GM23338 (cell line): ENCODE data around the gene P2RX4. TPM values are rescaled to one million over a fixed set of nuclear protein-coding genes. Genes with fewer than 3 reads are reported as not detected.

Source experiments
- ATAC-seq: fragments of 200-7000 bp; cut with Tn5 transposase; 3 replicates; pipeline ENCODE4 v1.9.1; 2020
- DNase-seq: peaks from one replicate; pipeline ENCODE4 v3.0.0-alpha.2; 2015; ENCODE audit warnings: low spot score
- H2AFZ ChIP-seq: fragments of 200-600 bp; sonication (generic); 2 replicates; pipeline ENCODE4 v1.8.0; 2016; ENCODE audit warnings: antibody characterized with exemption, mild to moderate bottlenecking, moderate library complexity
- H3F3A ChIP-seq: fragments of 200-600 bp; sonication (generic); replicated peaks from 2 replicates; pipeline ENCODE4 v1.8.0; 2017; ENCODE audit warnings: antibody characterized with exemption, mixed run types, low read depth
- H3K27ac ChIP-seq: fragments of 200-600 bp; sonication (generic); 2 replicates; pipeline ENCODE4 v1.6.1; 2016; ENCODE audit warnings: low read depth
- H3K27me3 ChIP-seq: fragments of 200-600 bp; sonication (generic); 2 replicates; pipeline ENCODE4 v1.8.0; 2016; ENCODE audit warnings: mild to moderate bottlenecking, mixed run types, moderate library complexity; ENCODE audit not compliant: insufficient read depth
- H3K36me3 ChIP-seq: fragments of 200-600 bp; sonication (generic); 2 replicates; pipeline ENCODE4 v1.8.0; 2016; ENCODE audit warnings: mild to moderate bottlenecking; ENCODE audit not compliant: insufficient read depth
- H3K4me1 ChIP-seq: fragments of 200-600 bp; sonication (generic); 2 replicates; pipeline ENCODE4 v1.8.0; 2016; ENCODE audit warnings: mild to moderate bottlenecking, moderate library complexity; ENCODE audit not compliant: insufficient read depth
- H3K4me2 ChIP-seq: fragments of 200-600 bp; sonication (generic); 2 replicates; pipeline ENCODE4 v1.7.1; 2017; ENCODE audit warnings: mixed run types
- H3K4me3 ChIP-seq: fragments of 200-600 bp; sonication (generic); 2 replicates; pipeline ENCODE4 v1.6.1; 2016; ENCODE audit warnings: mixed run types
- H3K79me2 ChIP-seq: fragments of 200-600 bp; sonication (generic); replicated peaks from 2 replicates; pipeline ENCODE4 v1.8.0; 2017; ENCODE audit warnings: mild to moderate bottlenecking; ENCODE audit not compliant: insufficient read depth
- H3K9me2 ChIP-seq: fragments of 200-600 bp; sonication (generic); 2 replicates; pipeline ENCODE4 v1.8.0; 2017; ENCODE audit not compliant: insufficient read depth
- H4K20me1 ChIP-seq: fragments of 200-600 bp; sonication (generic); replicated peaks from 2 replicates; pipeline ENCODE4 v1.8.0; 2017; ENCODE audit warnings: mild to moderate bottlenecking; ENCODE audit not compliant: insufficient read depth
- H3K27ac Mint-ChIP-seq: 2 replicates; pipeline ENCODE4 v1.8.0; 2020; ENCODE audit warnings: inconsistent platforms, mild to moderate bottlenecking, moderate library complexity, mixed read lengths
- H3K27me3 Mint-ChIP-seq: 3 replicates; pipeline ENCODE4 v1.8.0; 2022; ENCODE audit warnings: low read depth, mild to moderate bottlenecking, moderate library complexity, mixed read lengths, inconsistent platforms; ENCODE audit not compliant: insufficient read depth, poor library complexity
- H3K36me3 Mint-ChIP-seq: 3 replicates; pipeline ENCODE4 v1.8.0; 2021; ENCODE audit warnings: low read depth, mild to moderate bottlenecking, inconsistent platforms, moderate library complexity, mixed read lengths
- H3K4me1 Mint-ChIP-seq: 3 replicates; pipeline ENCODE4 v1.8.0; 2020; ENCODE audit warnings: mild to moderate bottlenecking, inconsistent platforms, mixed read lengths
- H3K4me3 Mint-ChIP-seq: 3 replicates; pipeline ENCODE4 v1.8.0; 2021; ENCODE audit warnings: moderate library complexity, mild to moderate bottlenecking, inconsistent platforms, mixed read lengths
- H3K9me3 Mint-ChIP-seq: 3 replicates; pipeline ENCODE4 v1.8.0; 2020; ENCODE audit warnings: moderate library complexity, mild to moderate bottlenecking, inconsistent platforms, mixed read lengths
- CREB1 ChIP-seq: fragments of 250-450 bp; sonication (Bioruptor Pico); IDR thresholded peaks from 2 replicates; pipeline ENCODE4 v1.5.0; 2020; ENCODE audit warnings: low read depth, mild to moderate bottlenecking, moderate library complexity
- EZH2 ChIP-seq: fragments of 200-600 bp; sonication (generic); IDR thresholded peaks from one replicate; pipeline ENCODE4 v1.8.0; 2017; ENCODE audit warnings: antibody characterized with exemption, mild to moderate bottlenecking, low read depth; ENCODE audit not compliant: unreplicated experiment
- EZH2phosphoT487 ChIP-seq: fragments of 200-600 bp; sonication (generic); IDR thresholded peaks from one replicate; pipeline ENCODE4 v1.8.1; 2018; ENCODE audit warnings: antibody characterized with exemption; ENCODE audit not compliant: unreplicated experiment
- JUNB ChIP-seq: IDR thresholded peaks from one replicate; pipeline ENCODE4 v1.6.1; 2016; ENCODE audit warnings: antibody characterized with exemption; ENCODE audit not compliant: unreplicated experiment
- NANOG ChIP-seq: IDR thresholded peaks from 2 replicates; pipeline ENCODE4 v1.6.1; 2016; ENCODE audit warnings: antibody characterized with exemption, borderline replicate concordance
- POLR2AphosphoS5 ChIP-seq: IDR thresholded peaks from 2 replicates; pipeline ENCODE4 v1.6.1; 2016; ENCODE audit warnings: antibody characterized with exemption, low read depth
- STAT1 ChIP-seq: IDR thresholded peaks from one replicate; pipeline ENCODE4 v1.6.1; 2016; ENCODE audit warnings: antibody characterized with exemption; ENCODE audit not compliant: unreplicated experiment
- ZNF114 ChIP-seq: fragments of 250-450 bp; sonication (Bioruptor Pico); IDR thresholded peaks from 2 replicates; pipeline ENCODE4 v1.5.0; 2020; ENCODE audit warnings: mild to moderate bottlenecking, moderate library complexity
- ZNF331 ChIP-seq: fragments of 250-450 bp; sonication (Bioruptor Pico); IDR thresholded peaks from 2 replicates; pipeline ENCODE4 v1.5.0; 2020; ENCODE audit warnings: low read depth, mild to moderate bottlenecking, moderate library complexity
- polyA plus RNA-seq: library from polyadenylated mRNA; unstranded; fragments of >200 nt; fragmentation: Nextera tagmentation; extraction: Ambion mirVana; gene quantifications from 2 replicates; pipeline ENCODE4 v1.2.1, GENCODE V29; 2016
- total RNA-seq: library from RNA; depleted of rRNA; stranded (reverse); fragments of >200 nt; shearing (Covaris generic); gene quantifications from 2 replicates; pipeline ENCODE4 v1.2.3, GENCODE V29; 2014
- TF ChIP-seq, protein P1 (sequence below), 2 experiments: fragments of 200-600 bp in 1 of 2; sonication (generic) in 1 of 2; conservative IDR thresholded peaks; 2 replicates each; pipeline versions ENCODE4 v1.5.1 to v1.6.1; 2016 to 2017; ENCODE audit warnings: antibody characterized with exemption in 2 of 2, low read depth in 2 of 2, mild to moderate bottlenecking in 2 of 2, moderate library complexity in 1 of 2
- TF ChIP-seq, protein P2 (sequence below): IDR thresholded peaks from 2 replicates; pipeline ENCODE4 v1.6.1; 2016; ENCODE audit warnings: antibody characterized with exemption
- TF ChIP-seq, protein P3 (sequence below): IDR thresholded peaks from one replicate; pipeline ENCODE4 v1.6.1; 2018; ENCODE audit warnings: antibody characterized with exemption; ENCODE audit not compliant: unreplicated experiment
- TF ChIP-seq, protein P4 (sequence below): fragments of 250-450 bp; sonication (Bioruptor Pico); IDR thresholded peaks from 2 replicates; pipeline ENCODE4 v1.5.0; 2020; ENCODE audit warnings: mild to moderate bottlenecking, moderate library complexity

The P2RX4 gene
- total and polyA plus RNA-seq, 2 experiments from 2014 or later, result 5.6 to 18.9 TPM

- no peak overlapping the region for H3K27ac ChIP-seq
- peak; percentile 4; the same call in 1 of the 3 replicates for ATAC-seq
- H3K9me3 Mint-ChIP-seq, result no peaks in the 10 kb centered on the region
- no peaks in the 10 kb centered on the region for H3K9me2 ChIP-seq
- H3K36me3 Mint-ChIP-seq, result no peaks in the 10 kb centered on the region
- H2AFZ ChIP-seq, result no peak overlapping the region
- H3K4me1 ChIP-seq, result peaks cover 6% of the 10 kb centered on the region; the same call in 1 of the 2 replicates
- no peak overlapping the region for H3K4me2 ChIP-seq
- no peaks in the 10 kb centered on the region; the same call in 1 of the 2 replicates for H4K20me1 ChIP-seq
- H3K27me3 Mint-ChIP-seq, result peaks cover 13% of the 10 kb centered on the region
- peak overlapping the region; percentile 81; the same call in 1 of the 2 replicates for H3K4me3 ChIP-seq
- DNase-seq, result no peak
- H3F3A ChIP-seq, result peaks cover 3% of the 10 kb centered on the region; the same call in 1 of the 2 replicates
- no peak overlapping the region for H3K27ac Mint-ChIP-seq
- peaks cover 15% of the 10 kb centered on the region; the same call in 1 of the 2 replicates for H3K27me3 ChIP-seq
- TF ChIP-seq, protein P1, sequence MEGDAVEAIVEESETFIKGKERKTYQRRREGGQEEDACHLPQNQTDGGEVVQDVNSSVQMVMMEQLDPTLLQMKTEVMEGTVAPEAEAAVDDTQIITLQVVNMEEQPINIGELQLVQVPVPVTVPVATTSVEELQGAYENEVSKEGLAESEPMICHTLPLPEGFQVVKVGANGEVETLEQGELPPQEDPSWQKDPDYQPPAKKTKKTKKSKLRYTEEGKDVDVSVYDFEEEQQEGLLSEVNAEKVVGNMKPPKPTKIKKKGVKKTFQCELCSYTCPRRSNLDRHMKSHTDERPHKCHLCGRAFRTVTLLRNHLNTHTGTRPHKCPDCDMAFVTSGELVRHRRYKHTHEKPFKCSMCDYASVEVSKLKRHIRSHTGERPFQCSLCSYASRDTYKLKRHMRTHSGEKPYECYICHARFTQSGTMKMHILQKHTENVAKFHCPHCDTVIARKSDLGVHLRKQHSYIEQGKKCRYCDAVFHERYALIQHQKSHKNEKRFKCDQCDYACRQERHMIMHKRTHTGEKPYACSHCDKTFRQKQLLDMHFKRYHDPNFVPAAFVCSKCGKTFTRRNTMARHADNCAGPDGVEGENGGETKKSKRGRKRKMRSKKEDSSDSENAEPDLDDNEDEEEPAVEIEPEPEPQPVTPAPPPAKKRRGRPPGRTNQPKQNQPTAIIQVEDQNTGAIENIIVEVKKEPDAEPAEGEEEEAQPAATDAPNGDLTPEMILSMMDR (conservative IDR thresholded peaks at IDR 0.05; ENCODE audit: low read depth in 2 of 2), result no peak
- TF ChIP-seq STAT1 (no peak), CREB1 (CRISPR knock-in tag) (no peak), POLR2AphosphoS5 (no peak), JUNB (no peak), ZNF331 (CRISPR knock-in tag) (no peak), NANOG (no peak), ZNF114 (CRISPR knock-in tag) (no peak), EZH2 (no peak), EZH2phosphoT487 (no peak)
- TF ChIP-seq, protein P2, sequence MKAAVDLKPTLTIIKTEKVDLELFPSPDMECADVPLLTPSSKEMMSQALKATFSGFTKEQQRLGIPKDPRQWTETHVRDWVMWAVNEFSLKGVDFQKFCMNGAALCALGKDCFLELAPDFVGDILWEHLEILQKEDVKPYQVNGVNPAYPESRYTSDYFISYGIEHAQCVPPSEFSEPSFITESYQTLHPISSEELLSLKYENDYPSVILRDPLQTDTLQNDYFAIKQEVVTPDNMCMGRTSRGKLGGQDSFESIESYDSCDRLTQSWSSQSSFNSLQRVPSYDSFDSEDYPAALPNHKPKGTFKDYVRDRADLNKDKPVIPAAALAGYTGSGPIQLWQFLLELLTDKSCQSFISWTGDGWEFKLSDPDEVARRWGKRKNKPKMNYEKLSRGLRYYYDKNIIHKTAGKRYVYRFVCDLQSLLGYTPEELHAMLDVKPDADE, result no peak
- TF ChIP-seq, protein P3, sequence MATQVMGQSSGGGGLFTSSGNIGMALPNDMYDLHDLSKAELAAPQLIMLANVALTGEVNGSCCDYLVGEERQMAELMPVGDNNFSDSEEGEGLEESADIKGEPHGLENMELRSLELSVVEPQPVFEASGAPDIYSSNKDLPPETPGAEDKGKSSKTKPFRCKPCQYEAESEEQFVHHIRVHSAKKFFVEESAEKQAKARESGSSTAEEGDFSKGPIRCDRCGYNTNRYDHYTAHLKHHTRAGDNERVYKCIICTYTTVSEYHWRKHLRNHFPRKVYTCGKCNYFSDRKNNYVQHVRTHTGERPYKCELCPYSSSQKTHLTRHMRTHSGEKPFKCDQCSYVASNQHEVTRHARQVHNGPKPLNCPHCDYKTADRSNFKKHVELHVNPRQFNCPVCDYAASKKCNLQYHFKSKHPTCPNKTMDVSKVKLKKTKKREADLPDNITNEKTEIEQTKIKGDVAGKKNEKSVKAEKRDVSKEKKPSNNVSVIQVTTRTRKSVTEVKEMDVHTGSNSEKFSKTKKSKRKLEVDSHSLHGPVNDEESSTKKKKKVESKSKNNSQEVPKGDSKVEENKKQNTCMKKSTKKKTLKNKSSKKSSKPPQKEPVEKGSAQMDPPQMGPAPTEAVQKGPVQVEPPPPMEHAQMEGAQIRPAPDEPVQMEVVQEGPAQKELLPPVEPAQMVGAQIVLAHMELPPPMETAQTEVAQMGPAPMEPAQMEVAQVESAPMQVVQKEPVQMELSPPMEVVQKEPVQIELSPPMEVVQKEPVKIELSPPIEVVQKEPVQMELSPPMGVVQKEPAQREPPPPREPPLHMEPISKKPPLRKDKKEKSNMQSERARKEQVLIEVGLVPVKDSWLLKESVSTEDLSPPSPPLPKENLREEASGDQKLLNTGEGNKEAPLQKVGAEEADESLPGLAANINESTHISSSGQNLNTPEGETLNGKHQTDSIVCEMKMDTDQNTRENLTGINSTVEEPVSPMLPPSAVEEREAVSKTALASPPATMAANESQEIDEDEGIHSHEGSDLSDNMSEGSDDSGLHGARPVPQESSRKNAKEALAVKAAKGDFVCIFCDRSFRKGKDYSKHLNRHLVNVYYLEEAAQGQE, result no peak
- TF ChIP-seq, protein P4, sequence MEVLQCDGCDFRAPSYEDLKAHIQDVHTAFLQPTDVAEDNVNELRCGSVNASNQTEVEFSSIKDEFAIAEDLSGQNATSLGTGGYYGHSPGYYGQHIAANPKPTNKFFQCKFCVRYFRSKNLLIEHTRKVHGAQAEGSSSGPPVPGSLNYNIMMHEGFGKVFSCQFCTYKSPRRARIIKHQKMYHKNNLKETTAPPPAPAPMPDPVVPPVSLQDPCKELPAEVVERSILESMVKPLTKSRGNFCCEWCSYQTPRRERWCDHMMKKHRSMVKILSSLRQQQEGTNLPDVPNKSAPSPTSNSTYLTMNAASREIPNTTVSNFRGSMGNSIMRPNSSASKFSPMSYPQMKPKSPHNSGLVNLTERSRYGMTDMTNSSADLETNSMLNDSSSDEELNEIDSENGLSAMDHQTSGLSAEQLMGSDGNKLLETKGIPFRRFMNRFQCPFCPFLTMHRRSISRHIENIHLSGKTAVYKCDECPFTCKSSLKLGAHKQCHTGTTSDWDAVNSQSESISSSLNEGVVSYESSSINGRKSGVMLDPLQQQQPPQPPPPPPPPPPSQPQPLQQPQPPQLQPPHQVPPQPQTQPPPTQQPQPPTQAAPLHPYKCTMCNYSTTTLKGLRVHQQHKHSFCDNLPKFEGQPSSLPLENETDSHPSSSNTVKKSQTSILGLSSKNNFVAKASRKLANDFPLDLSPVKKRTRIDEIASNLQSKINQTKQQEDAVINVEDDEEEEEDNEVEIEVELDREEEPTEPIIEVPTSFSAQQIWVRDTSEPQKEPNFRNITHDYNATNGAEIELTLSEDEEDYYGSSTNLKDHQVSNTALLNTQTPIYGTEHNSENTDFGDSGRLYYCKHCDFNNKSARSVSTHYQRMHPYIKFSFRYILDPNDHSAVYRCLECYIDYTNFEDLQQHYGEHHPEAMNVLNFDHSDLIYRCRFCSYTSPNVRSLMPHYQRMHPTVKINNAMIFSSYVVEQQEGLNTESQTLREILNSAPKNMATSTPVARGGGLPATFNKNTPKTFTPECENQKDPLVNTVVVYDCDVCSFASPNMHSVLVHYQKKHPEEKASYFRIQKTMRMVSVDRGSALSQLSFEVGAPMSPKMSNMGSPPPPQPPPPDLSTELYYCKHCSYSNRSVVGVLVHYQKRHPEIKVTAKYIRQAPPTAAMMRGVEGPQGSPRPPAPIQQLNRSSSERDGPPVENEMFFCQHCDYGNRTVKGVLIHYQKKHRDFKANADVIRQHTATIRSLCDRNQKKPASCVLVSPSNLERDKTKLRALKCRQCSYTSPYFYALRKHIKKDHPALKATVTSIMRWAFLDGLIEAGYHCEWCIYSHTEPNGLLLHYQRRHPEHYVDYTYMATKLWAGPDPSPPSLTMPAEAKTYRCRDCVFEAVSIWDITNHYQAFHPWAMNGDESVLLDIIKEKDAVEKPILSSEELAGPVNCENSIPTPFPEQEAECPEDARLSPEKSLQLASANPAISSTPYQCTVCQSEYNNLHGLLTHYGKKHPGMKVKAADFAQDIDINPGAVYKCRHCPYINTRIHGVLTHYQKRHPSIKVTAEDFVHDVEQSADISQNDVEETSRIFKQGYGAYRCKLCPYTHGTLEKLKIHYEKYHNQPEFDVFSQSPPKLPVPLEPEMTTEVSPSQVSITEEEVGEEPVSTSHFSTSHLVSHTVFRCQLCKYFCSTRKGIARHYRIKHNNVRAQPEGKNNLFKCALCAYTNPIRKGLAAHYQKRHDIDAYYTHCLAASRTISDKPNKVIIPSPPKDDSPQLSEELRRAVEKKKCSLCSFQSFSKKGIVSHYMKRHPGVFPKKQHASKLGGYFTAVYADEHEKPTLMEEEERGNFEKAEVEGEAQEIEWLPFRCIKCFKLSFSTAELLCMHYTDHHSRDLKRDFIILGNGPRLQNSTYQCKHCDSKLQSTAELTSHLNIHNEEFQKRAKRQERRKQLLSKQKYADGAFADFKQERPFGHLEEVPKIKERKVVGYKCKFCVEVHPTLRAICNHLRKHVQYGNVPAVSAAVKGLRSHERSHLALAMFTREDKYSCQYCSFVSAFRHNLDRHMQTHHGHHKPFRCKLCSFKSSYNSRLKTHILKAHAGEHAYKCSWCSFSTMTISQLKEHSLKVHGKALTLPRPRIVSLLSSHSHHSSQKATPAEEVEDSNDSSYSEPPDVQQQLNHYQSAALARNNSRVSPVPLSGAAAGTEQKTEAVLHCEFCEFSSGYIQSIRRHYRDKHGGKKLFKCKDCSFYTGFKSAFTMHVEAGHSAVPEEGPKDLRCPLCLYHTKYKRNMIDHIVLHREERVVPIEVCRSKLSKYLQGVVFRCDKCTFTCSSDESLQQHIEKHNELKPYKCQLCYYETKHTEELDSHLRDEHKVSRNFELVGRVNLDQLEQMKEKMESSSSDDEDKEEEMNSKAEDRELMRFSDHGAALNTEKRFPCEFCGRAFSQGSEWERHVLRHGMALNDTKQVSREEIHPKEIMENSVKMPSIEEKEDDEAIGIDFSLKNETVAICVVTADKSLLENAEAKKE (CRISPR knock-in tag), result no peak
- H3K4me3 Mint-ChIP-seq, result peak overlapping the region; percentile 60
- no peaks in the 10 kb centered on the region for H3K79me2 ChIP-seq
- H3K4me1 Mint-ChIP-seq, result peaks cover 5% of the 10 kb centered on the region; the same call in 2 of the 3 replicates
- no peaks in the 10 kb centered on the region for H3K36me3 ChIP-seq
These were observed 708 bp upstream of the P2RX4 start for GRCh38 chr12:121209221-121209620.
